Stimulated activated naive B cell treated with anti-CD40 and anti-IgM and Interleukin-4, amounts not matched to agents 10 μg/mL and 1 μg/mL and 100 μg/mL, for 72 hours (primary cell): ENCODE data around the gene SLC25A43.
"Not testable (repeated sequence)": the region's sequence is repeated elsewhere in the genome, so short reads cannot be mapped to it uniquely, and the experiment has no call there.

ENCODE experiments used
- ATAC-seq, 2 donors: fragments of 150-1000 bp; cut with Tn5 transposase; replicated peaks; 2 replicates each; pipeline ENCODE4 v1.10.0; 2021; ENCODE audit warnings: moderate library complexity in 1 of 2
- DNase-seq: peaks from one replicate; pipeline ENCODE4 v3.0.0; 2021
- H3K27ac Mint-ChIP-seq: one replicate; pipeline ENCODE4 v1.8.0; 2022; ENCODE audit warnings: mild to moderate bottlenecking, mixed read lengths
- H3K27me3 Mint-ChIP-seq, 2 donors: one replicate each; pipeline ENCODE4 v1.8.0; 2022; ENCODE audit warnings: mixed read lengths in 2 of 2
- H3K36me3 Mint-ChIP-seq, 2 donors: one replicate each; pipeline ENCODE4 v1.8.0; 2022; ENCODE audit warnings: mixed read lengths in 2 of 2, mild to moderate bottlenecking in 1 of 2
- H3K4me1 Mint-ChIP-seq, 2 donors: one replicate each; pipeline ENCODE4 v1.8.0; 2022; ENCODE audit warnings: mixed read lengths in 2 of 2, mild to moderate bottlenecking in 1 of 2
- H3K4me3 Mint-ChIP-seq, 2 donors: one replicate each; pipeline ENCODE4 v1.8.0; 2022; ENCODE audit warnings: mild to moderate bottlenecking in 2 of 2, mixed read lengths in 2 of 2, moderate library complexity in 1 of 2
- H3K9me3 Mint-ChIP-seq, 2 donors: one replicate each; pipeline ENCODE4 v1.8.0; 2022; ENCODE audit warnings: mixed read lengths in 2 of 2, mild to moderate bottlenecking in 1 of 2

Gene SLC25A43

GRCh38 chrX:119487766-119488165 is 88.6 kb downstream of the SLC25A43 start:
- H3K9me3 Mint-ChIP-seq, H3K27ac Mint-ChIP-seq, H3K4me3 Mint-ChIP-seq, DNase-seq, ATAC-seq, H3K4me1 Mint-ChIP-seq, H3K36me3 Mint-ChIP-seq: not testable (repeated sequence)
- H3K27me3 Mint-ChIP-seq, result peaks cover 0 to 17% of the 10 kb centered on the region in 2 donors

- ATAC-seq (no peak), DNase-seq (no peak)
- no peak overlapping the region for H3K27ac Mint-ChIP-seq
Measured at GRCh38 chrX:119488749-119489148, 89.6 kb downstream of the SLC25A43 start.

GRCh38 chrX:119489212-119490074 is 90.3 kb downstream of the SLC25A43 start:
- Mint-ChIP-seq H3K27ac (no peak overlapping the region), H3K9me3 (no peaks in the 10 kb centered on the region), H3K4me1 (no peaks in the 10 kb centered on the region), H3K4me3 (no peak overlapping the region), H3K36me3 (no peaks in the 10 kb centered on the region), H3K27me3 (peaks cover 0 to 12% of the 10 kb centered on the region in 2 donors)
- DNase-seq, result no peak
- ATAC-seq, result no peak

More at GRCh38 chrX:119488749-119489148, 89.6 kb downstream of the SLC25A43 start:
- no peaks in the 10 kb centered on the region for H3K9me3 Mint-ChIP-seq
- H3K4me3 Mint-ChIP-seq, result no peak overlapping the region
- H3K36me3 Mint-ChIP-seq, result no peaks in the 10 kb centered on the region
- H3K4me1 Mint-ChIP-seq, result no peaks in the 10 kb centered on the region
- peaks cover 0 to 12% of the 10 kb centered on the region in 2 donors for H3K27me3 Mint-ChIP-seq

- Mint-ChIP-seq H3K4me3 (no peak overlapping the region), H3K4me1 (peaks cover 6 to 10% of the 10 kb centered on the region in 2 donors), H3K27ac (no peak overlapping the region), H3K36me3 (no peaks in the 10 kb centered on the region), H3K27me3 (peaks cover 0 to 7% of the 10 kb centered on the region in 2 donors), H3K9me3 (no peaks in the 10 kb centered on the region)
- ATAC-seq, result no peak
- DNase-seq, result no peak
Measured at GRCh38 chrX:119492463-119492862, 93.3 kb downstream of the SLC25A43 start.

GRCh38 chrX:119493851-119494495 is 94.8 kb downstream of the SLC25A43 start:
- H3K36me3 Mint-ChIP-seq, H3K27me3 Mint-ChIP-seq, H3K4me3 Mint-ChIP-seq, DNase-seq, H3K27ac Mint-ChIP-seq, H3K4me1 Mint-ChIP-seq, H3K9me3 Mint-ChIP-seq, ATAC-seq: not testable (repeated sequence)

- no peak overlapping the region for H3K4me3 Mint-ChIP-seq
- DNase-seq, result no peak
- H3K9me3 Mint-ChIP-seq, result no peaks in the 10 kb centered on the region
- H3K4me1 Mint-ChIP-seq, result peaks cover 8 to 16% of the 10 kb centered on the region in 2 donors
- peaks cover 0 to 4% of the 10 kb centered on the region in 2 donors for H3K27me3 Mint-ChIP-seq
- no peak overlapping the region for H3K27ac Mint-ChIP-seq
- ATAC-seq, result peak in 1 of 2 donors; percentile 36
- H3K36me3 Mint-ChIP-seq, result no peaks in the 10 kb centered on the region
Measured at GRCh38 chrX:119495734-119496726, 96.9 kb downstream of the SLC25A43 start.

GRCh38 chrX:119497185-119497584 is 98.0 kb downstream of the SLC25A43 start:
- no peak overlapping the region for H3K4me3 Mint-ChIP-seq
- H3K27ac Mint-ChIP-seq, result no peak overlapping the region
- H3K27me3 Mint-ChIP-seq, result peaks cover 0 to 4% of the 10 kb centered on the region in 2 donors
- H3K36me3 Mint-ChIP-seq, result no peaks in the 10 kb centered on the region
- DNase-seq (no peak), ATAC-seq (peak; percentile 40 to 48)
- H3K9me3 Mint-ChIP-seq, result no peaks in the 10 kb centered on the region
- H3K4me1 Mint-ChIP-seq, result peaks cover 9 to 19% of the 10 kb centered on the region in 2 donors

GRCh38 chrX:119500061-119500800 is 101.1 kb downstream of the SLC25A43 start:
- Mint-ChIP-seq H3K4me1 (peaks cover 11 to 24% of the 10 kb centered on the region in 2 donors), H3K27me3 (peaks cover 0 to 4% of the 10 kb centered on the region in 2 donors), H3K9me3 (no peaks in the 10 kb centered on the region), H3K36me3 (no peaks in the 10 kb centered on the region), H3K4me3 (no peak overlapping the region), H3K27ac (peak overlapping the region; percentile 52)
- ATAC-seq, result no peak
- no peak for DNase-seq

GRCh38 chrX:119501511-119502148 is 102.5 kb downstream of the SLC25A43 start:
- H3K4me3 Mint-ChIP-seq, result no peak overlapping the region
- H3K4me1 Mint-ChIP-seq, result peaks cover 8 to 16% of the 10 kb centered on the region in 2 donors
- no peak for ATAC-seq
- no peak overlapping the region for H3K27ac Mint-ChIP-seq
- DNase-seq, result no peak
- H3K9me3 Mint-ChIP-seq, result no peaks in the 10 kb centered on the region
- no peaks in the 10 kb centered on the region for H3K36me3 Mint-ChIP-seq
- peaks cover 0 to 4% of the 10 kb centered on the region in 2 donors for H3K27me3 Mint-ChIP-seq

GRCh38 chrX:119502727-119503483 is 103.8 kb downstream of the SLC25A43 start:
- Mint-ChIP-seq H3K4me1 (peaks cover 5 to 14% of the 10 kb centered on the region in 2 donors), H3K27me3 (peaks cover 0 to 4% of the 10 kb centered on the region in 2 donors), H3K36me3 (no peaks in the 10 kb centered on the region), H3K4me3 (no peak overlapping the region), H3K9me3 (no peaks in the 10 kb centered on the region), H3K27ac (peak overlapping the region; percentile 43)
- ATAC-seq (no peak), DNase-seq (no peak)

- ATAC-seq, result no peak
- peaks cover 0 to 4% of the 10 kb centered on the region in 2 donors for H3K27me3 Mint-ChIP-seq
- H3K9me3 Mint-ChIP-seq, result no peaks in the 10 kb centered on the region
- no peak for DNase-seq
- peaks cover 5 to 14% of the 10 kb centered on the region in 2 donors for H3K4me1 Mint-ChIP-seq
- no peaks in the 10 kb centered on the region for H3K36me3 Mint-ChIP-seq
- no peak overlapping the region for H3K4me3 Mint-ChIP-seq
- no peak overlapping the region for H3K27ac Mint-ChIP-seq
Measured at GRCh38 chrX:119503484-119503861, 104.3 kb downstream of the SLC25A43 start.
